H1 (cell line): Measurements from ENCODE around the gene C2orf78. TPM values are rescaled to one million over a fixed set of nuclear protein-coding genes. Genes with fewer than 3 reads are reported as not detected.
A peak's percentile ranks its signal among the peaks of the same experiment; 100 is the strongest.
"Not testable (repeated sequence)": the region's sequence is repeated elsewhere in the genome, so short reads cannot be mapped to it uniquely, and the experiment has no call there.

Experiments
- CTCF ChIA-PET: fragments of 300-600 bp; sonication (Branson Sonifier 250); formaldehyde crosslinking; loops from one replicate; lab custom pipeline; 2021; ENCODE audit not compliant: partially characterized antibody; lab: Charles Lee
- POLR2A ChIA-PET: fragments of 300-600 bp; sonication (Branson Sonifier 250); formaldehyde crosslinking; loops from one replicate; lab custom pipeline; 2021; ENCODE audit warnings: inconsistent platforms; ENCODE audit not compliant: partially characterized antibody; lab: Charles Lee
- DNase-seq, 2 experiments: peaks; one replicate each; pipeline versions ENCODE4 v3.0.0 to v3.0.0-alpha.2; 2010 to 2022; ENCODE audit warnings: low spot score in 2 of 2, low read depth in 1 of 2, mixed read lengths in 1 of 2
- FAIRE-seq: peaks from 2 replicates; lab custom pipeline; 2011; peaks lifted over from hg19 to GRCh38; lab: Jason Lieb, UNC
- H2AFZ ChIP-seq: 2 replicates; pipeline ENCODE4 v1.8.1; 2012; ENCODE audit warnings: low read length, inconsistent platforms
- H2AK5ac ChIP-seq: 2 replicates; pipeline ENCODE4 v1.6.1; 2013; ENCODE audit warnings: low read depth, low read length
- H2BK120ac ChIP-seq: replicated peaks from 2 replicates; pipeline ENCODE3; 2013; ENCODE audit warnings: low read depth, low read length, inconsistent platforms
- H2BK12ac ChIP-seq: 2 replicates; pipeline ENCODE4 v1.6.1; 2013; ENCODE audit warnings: low read depth, low read length
- H2BK15ac ChIP-seq: 2 replicates; pipeline ENCODE4 v1.6.1; 2013; ENCODE audit warnings: low read length
- H2BK20ac ChIP-seq: 2 replicates; pipeline ENCODE4 v1.6.1; 2013; ENCODE audit warnings: low read length
- H2BK5ac ChIP-seq: 2 replicates; pipeline ENCODE4 v1.6.1; 2013; ENCODE audit warnings: low read depth, low read length
- H3K14ac ChIP-seq: 2 replicates; pipeline ENCODE4 v1.6.1; 2013; ENCODE audit warnings: inconsistent platforms; ENCODE audit not compliant: insufficient read length
- H3K18ac ChIP-seq: 2 replicates; pipeline ENCODE4 v1.6.1; 2013; ENCODE audit warnings: low read length; ENCODE audit errors: extremely low read depth
- H3K23ac ChIP-seq: 2 replicates; pipeline ENCODE4 v1.6.1; 2013; ENCODE audit warnings: inconsistent platforms; ENCODE audit not compliant: insufficient read length
- H3K23me2 ChIP-seq: 2 replicates; pipeline ENCODE4 v1.6.1; 2013; ENCODE audit warnings: low read depth, low read length
- H3K27ac ChIP-seq: 2 replicates; pipeline ENCODE4 v1.6.1; 2011; ENCODE audit warnings: low read depth, low read length, inconsistent platforms
- H3K27me3 ChIP-seq, 4 experiments: replicated peaks in 1 of 4; 1 replicate in 1 of 4; 2 replicates in 3 of 4; pipeline versions ENCODE4 v1.6.1 to v1.8.1; 2011 to 2013; ENCODE audit warnings: low read length in 3 of 4, mild to moderate bottlenecking in 3 of 4, inconsistent platforms in 2 of 4, mixed read lengths in 2 of 4, moderate library complexity in 1 of 4; ENCODE audit not compliant: control insufficient read depth in 3 of 4, insufficient read depth in 3 of 4; ENCODE audit errors: extremely low read depth in 1 of 4
- H3K36me3 ChIP-seq, 4 experiments: 2 replicates each; pipeline versions ENCODE4 v1.6.1 to v1.8.1; 2011 to 2013; ENCODE audit warnings: mild to moderate bottlenecking in 4 of 4, low read length in 3 of 4, moderate library complexity in 2 of 4, control low read depth in 1 of 4, inconsistent platforms in 1 of 4; ENCODE audit not compliant: insufficient read depth in 4 of 4, control insufficient read depth in 2 of 4
- H3K4ac ChIP-seq: replicated peaks from 2 replicates; pipeline ENCODE3; 2013; ENCODE audit warnings: low read length, low read depth, mixed read lengths, inconsistent platforms; ENCODE audit not compliant: insufficient read length
- H3K4me1 ChIP-seq, 4 experiments: replicated peaks in 1 of 4; 1 replicate in 1 of 4; 2 replicates in 3 of 4; pipeline versions ENCODE4 v1.6.1 to v1.8.1; 2011 to 2013; ENCODE audit warnings: low read length in 3 of 4, inconsistent platforms in 2 of 4, mixed read lengths in 1 of 4; ENCODE audit not compliant: insufficient read depth in 4 of 4, control insufficient read depth in 3 of 4
- H3K4me2 ChIP-seq, 2 experiments: 2 replicates each; pipeline versions ENCODE4 v1.6.1 to v1.8.1; 2011 to 2013; ENCODE audit warnings: low read depth in 2 of 2, low read length in 2 of 2, control low read depth in 1 of 2, inconsistent platforms in 1 of 2, mild to moderate bottlenecking in 1 of 2; ENCODE audit not compliant: insufficient read depth in 1 of 2
- H3K4me3 ChIP-seq, 4 experiments: fragments of 200-600, 300-600 bp in 1 of 4; sonication (generic), shearing (Covaris generic), sonication (Bioruptor Twin) in 1 of 4; 2 replicates each; pipeline versions ENCODE4 v1.5.1 to v1.8.1; 2011 to 2016; ENCODE audit warnings: low read length in 4 of 4, low read depth in 3 of 4, control low read depth in 2 of 4, inconsistent platforms in 2 of 4, mild to moderate bottlenecking in 2 of 4, mixed read lengths in 1 of 4, moderate library complexity in 1 of 4; ENCODE audit not compliant: insufficient read depth in 2 of 4; ENCODE audit errors: extremely low read depth in 1 of 4
- H3K56ac ChIP-seq: replicated peaks from 2 replicates; pipeline ENCODE3; 2013; ENCODE audit warnings: low read depth, mild to moderate bottlenecking, mixed read lengths, low read length, inconsistent platforms; ENCODE audit not compliant: insufficient read length
- H3K79me1 ChIP-seq: 2 replicates; pipeline ENCODE4 v1.6.1; 2013; ENCODE audit warnings: low read depth, low read length, control low read depth
- H3K79me2 ChIP-seq, 2 experiments: 2 replicates each; pipeline versions ENCODE4 v1.6.1 to v1.8.1; 2012 to 2013; ENCODE audit warnings: low read length in 2 of 2, mild to moderate bottlenecking in 2 of 2, inconsistent platforms in 1 of 2; ENCODE audit not compliant: insufficient read depth in 2 of 2, control insufficient read depth in 1 of 2
- H3K9ac ChIP-seq, 4 experiments: replicated peaks in 1 of 4; 1 replicate in 1 of 4; 2 replicates in 3 of 4; pipeline versions ENCODE4 v1.6.1 to v1.8.1; 2011 to 2013; ENCODE audit warnings: low read depth in 3 of 4, low read length in 3 of 4, control low read depth in 2 of 4, mild to moderate bottlenecking in 2 of 4, moderate library complexity in 2 of 4, inconsistent platforms in 1 of 4; ENCODE audit errors: extremely low read depth in 1 of 4
- H3K9me3 ChIP-seq, 2 experiments: 2 replicates each; pipeline versions ENCODE4 v1.6.1 to v1.8.1; 2012 to 2013; ENCODE audit warnings: mild to moderate bottlenecking in 2 of 2, moderate library complexity in 2 of 2, control low read depth in 1 of 2, inconsistent platforms in 1 of 2, low read depth in 1 of 2, low read length in 1 of 2, mixed read lengths in 1 of 2; ENCODE audit not compliant: insufficient read depth in 2 of 2
- H4K20me1 ChIP-seq, 2 experiments: replicated peaks in 1 of 2; 2 replicates each; pipeline versions ENCODE3 to v1.8.1; 2011 to 2013; ENCODE audit warnings: inconsistent platforms in 2 of 2, low read length in 2 of 2, mild to moderate bottlenecking in 1 of 2; ENCODE audit not compliant: insufficient read depth in 2 of 2, control insufficient read depth in 1 of 2
- H4K5ac ChIP-seq: 2 replicates; pipeline ENCODE4 v1.6.1; 2013; ENCODE audit warnings: low read length, low read depth, mixed read lengths, inconsistent platforms; ENCODE audit not compliant: insufficient read length
- H4K8ac ChIP-seq: 2 replicates; pipeline ENCODE4 v1.8.0; 2013; ENCODE audit warnings: mild to moderate bottlenecking, moderate library complexity, low read length, inconsistent platforms; ENCODE audit not compliant: insufficient read depth; ENCODE audit errors: extremely low read depth
- H4K91ac ChIP-seq: replicated peaks from 2 replicates; pipeline ENCODE3; 2013; ENCODE audit warnings: low read length, mixed read lengths, inconsistent platforms; ENCODE audit not compliant: insufficient read length
- WGBS, 2 experiments: shearing (Covaris generic) in 1 of 2; methylation state at CpG; one replicate each; pipeline versions ENCODE4 v1.1.6 to v1.1.7; 2013 to 2015; ENCODE audit warnings: low lambda C conversion rate in 2 of 2, mixed read lengths in 2 of 2, inconsistent platforms in 1 of 2, low coverage in 1 of 2, missing lambda C conversion rate in 1 of 2; ENCODE audit not compliant: insufficient replicate concordance in 2 of 2, insufficient coverage in 1 of 2, insufficient read length in 1 of 2; ENCODE audit errors: extremely low coverage in 1 of 2, missing lambda C conversion rate in 1 of 2; 5-methylcytosine and 5-hydroxymethylcytosine counted together
- polyA plus RNA-seq, 7 experiments: library from polyadenylated mRNA; depleted of rRNA in 3 of 7; stranded (reverse) in 5 of 7; unstranded in 2 of 7; fragments of >200 nt in 5 of 7; fragments of 200-250 nt in 2 of 7; gene quantifications; 1 replicate in 5 of 7; 2 replicates in 1 of 7; 4 replicates in 1 of 7; pipeline versions ENCODE4 v1.2.1 to v1.2.3, GENCODE V29; 2011 to 2013; ENCODE audit warnings: missing spikeins in 2 of 7, mixed read lengths in 2 of 7
- total RNA-seq: library from RNA; stranded (reverse); fragmentation: NEBNext Ultra II Directional; extraction: Animal tissue kit (Norgen Biotek cat#: 25700); gene quantifications from 2 replicates; pipeline ENCODE4 v1.2.1, GENCODE V29; 2021
- TF ChIP-seq, protein P1 (sequence below): IDR thresholded peaks from 2 replicates; pipeline ENCODE4 v1.6.1; 2012; ENCODE audit warnings: inconsistent platforms

The C2orf78 gene
- total and polyA plus RNA-seq, 2 of the 8 experiments (the other 6 are each of a cell fraction or from before 2014, with no cell fraction given), result 0.39 to 0.89 TPM

DNA sequence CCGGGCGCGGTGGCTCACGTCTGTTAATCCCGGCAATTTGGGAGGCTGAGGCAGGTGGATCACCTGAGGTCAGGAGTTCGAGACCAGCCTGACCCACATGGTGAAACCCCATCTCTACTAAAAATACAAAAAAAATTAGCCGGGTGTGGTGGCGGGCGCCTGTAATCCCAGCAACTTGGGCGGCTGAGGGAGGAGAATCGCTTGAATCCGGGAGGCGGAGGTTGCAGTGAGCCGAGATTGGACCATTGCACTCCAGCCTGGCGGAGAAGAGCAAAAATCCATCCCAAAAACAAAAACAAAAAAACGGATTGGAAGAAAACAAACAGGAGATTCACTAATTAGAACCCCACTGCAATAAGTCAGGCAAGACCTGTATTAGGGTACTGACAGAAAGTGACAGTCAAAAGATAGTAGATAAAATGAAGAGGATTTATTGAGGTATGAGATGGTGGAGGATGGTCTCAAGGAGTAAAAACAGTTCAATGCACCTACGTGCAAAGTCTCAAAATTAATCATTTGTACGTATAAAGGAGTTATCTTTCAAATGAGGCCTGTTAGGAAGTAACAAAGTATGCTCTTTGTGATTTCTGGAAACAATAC lies 5.0 kb upstream of the C2orf78 start:
- POLR2A ChIA-PET, H3K4ac ChIP-seq, H3K18ac ChIP-seq, DNase-seq, H4K20me1 ChIP-seq, H3K14ac ChIP-seq, H4K5ac ChIP-seq: not testable (repeated sequence)
- H3K79me2 ChIP-seq, result peaks cover 0 to 17% of the 10 kb centered on the region in 2 experiments; a peak in 2 of 4 replicates
- H2AFZ ChIP-seq, result peak overlapping the region; percentile 96
- H3K9ac ChIP-seq, result peak overlapping the region; percentile 67 to 95 (median 88)
- peaks cover 3 to 17% (median 9%) of the 10 kb centered on the region in 4 experiments; a peak in 4 of 8 replicates for H3K36me3 ChIP-seq
- TF ChIP-seq, protein P1, sequence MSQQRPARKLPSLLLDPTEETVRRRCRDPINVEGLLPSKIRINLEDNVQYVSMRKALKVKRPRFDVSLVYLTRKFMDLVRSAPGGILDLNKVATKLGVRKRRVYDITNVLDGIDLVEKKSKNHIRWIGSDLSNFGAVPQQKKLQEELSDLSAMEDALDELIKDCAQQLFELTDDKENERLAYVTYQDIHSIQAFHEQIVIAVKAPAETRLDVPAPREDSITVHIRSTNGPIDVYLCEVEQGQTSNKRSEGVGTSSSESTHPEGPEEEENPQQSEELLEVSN, result 0 out of 2 replicates have a peak, but pooled peaks have one; percentile 2
- TF ChIP-seq, all 59 proteins: peak for 1; not testable (repeated sequence) for 58
- not testable (repeated sequence) for H3K9me3 ChIP-seq, H2BK5ac ChIP-seq, H2BK20ac ChIP-seq, FAIRE-seq, H4K91ac ChIP-seq, H3K23me2 ChIP-seq, H3K23ac ChIP-seq, H3K79me1 ChIP-seq, H2BK15ac ChIP-seq, H3K27me3 ChIP-seq, H3K56ac ChIP-seq, H2AK5ac ChIP-seq, H3K4me1 ChIP-seq, H2BK120ac ChIP-seq, H4K8ac ChIP-seq
- Histone ChIP-seq H2BK12ac (peak overlapping the region; percentile 91; the same call in 1 of the 2 replicates), H3K27ac (peak overlapping the region; percentile 85; the same call in 1 of the 2 replicates), H3K4me3 (peak overlapping the region; percentile 68 to 99 (median 94)), H3K4me2 (peak overlapping the region; percentile 54 to 82)
- WGBS, 2 experiments, result 81% methylated on average over 18 of the region's 18 CpGs; no CpG with 5 or more reads in 1 of the 2 experiments
- CTCF ChIA-PET, result interaction anchor here (0.6 to 1.1 kb wide), 3 partner anchors 29 to 48 kb away, joined by 3 to 4 read pairs (median 4); no protein-coding TSS in a partner anchor
